HG03135 (cell line): ENCODE data around the gene LBH.

Source experiments
- ATAC-seq: cut with Tn5 transposase; IDR thresholded peaks from one replicate; pipeline ENCODE4 v1.9.1; 2021; ENCODE audit warnings: mild to moderate bottlenecking, moderate library complexity; ENCODE audit not compliant: unreplicated experiment

LBH gene

DNA sequence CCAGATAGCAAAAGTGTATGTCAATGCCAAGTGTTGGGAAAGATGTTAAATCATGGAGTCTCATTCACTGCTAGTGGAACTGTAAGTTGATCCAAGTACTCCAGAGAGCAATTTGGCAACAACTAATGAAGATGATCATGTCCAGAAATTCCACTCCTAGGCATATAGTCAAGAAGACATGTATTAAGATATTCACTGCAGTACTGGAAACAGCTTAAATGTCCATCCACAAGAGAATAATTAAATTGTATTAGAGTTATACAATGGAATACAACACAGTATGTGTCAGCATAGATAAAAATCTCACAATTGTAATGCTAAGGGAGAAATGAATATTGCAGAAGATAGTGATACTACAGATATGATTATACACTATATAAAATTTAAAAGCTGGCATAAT is 15.2 kb upstream of the LBH start:
- ATAC-seq: no peak

DNA sequence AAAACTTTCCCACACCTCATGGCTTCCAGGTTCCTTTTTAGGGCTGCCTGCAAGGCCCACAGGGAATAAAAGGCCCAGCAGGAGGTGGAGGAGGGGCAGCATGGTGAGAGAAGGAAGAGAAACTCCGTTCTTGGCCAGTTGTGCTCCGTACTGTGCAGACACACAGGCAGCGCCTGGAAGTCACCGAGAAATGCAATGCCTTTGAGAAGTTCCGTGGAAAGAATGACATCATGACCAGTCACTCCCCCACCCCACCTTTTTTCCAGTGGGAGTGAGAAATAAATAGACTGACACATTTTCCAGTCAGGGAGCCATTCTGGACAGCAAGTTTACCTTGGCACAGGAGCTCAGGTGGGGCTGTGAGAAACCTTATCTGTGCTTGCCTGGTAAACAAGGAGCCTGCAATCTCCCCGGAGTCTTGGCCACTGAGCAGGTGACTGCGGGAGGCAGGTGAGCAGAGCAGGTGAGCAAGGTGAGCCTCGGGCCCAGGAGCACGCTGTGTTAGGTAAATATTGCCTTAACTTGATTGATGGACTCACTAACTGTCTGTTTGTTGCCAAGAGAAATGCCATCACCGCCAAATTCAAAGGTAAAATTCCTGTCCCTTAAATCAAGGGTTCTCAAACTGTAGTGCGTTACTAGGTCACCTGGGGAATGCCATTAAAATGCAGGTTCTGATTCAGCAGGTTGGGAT is 13.5 kb upstream of the LBH start:
- ATAC-seq: no peak

DNA sequence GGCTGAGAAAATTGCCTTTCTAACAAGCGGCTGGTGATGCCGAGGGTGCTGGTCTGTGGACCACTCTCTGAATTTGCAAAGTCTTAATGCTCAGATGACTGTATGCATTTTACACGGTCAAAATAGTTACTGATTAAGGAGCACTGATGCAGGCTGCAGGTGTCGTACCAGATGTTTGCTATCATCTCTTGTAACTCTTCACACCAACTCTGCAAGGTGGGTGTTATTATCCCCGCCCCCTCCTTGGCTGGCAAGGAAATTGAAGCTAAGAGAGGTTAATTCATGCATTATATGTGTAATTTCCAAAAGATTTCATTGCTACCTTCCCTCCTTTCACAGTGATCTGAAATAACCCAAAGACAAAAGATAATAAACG is 13.0 kb upstream of the LBH start:
- ATAC-seq: no peak

DNA sequence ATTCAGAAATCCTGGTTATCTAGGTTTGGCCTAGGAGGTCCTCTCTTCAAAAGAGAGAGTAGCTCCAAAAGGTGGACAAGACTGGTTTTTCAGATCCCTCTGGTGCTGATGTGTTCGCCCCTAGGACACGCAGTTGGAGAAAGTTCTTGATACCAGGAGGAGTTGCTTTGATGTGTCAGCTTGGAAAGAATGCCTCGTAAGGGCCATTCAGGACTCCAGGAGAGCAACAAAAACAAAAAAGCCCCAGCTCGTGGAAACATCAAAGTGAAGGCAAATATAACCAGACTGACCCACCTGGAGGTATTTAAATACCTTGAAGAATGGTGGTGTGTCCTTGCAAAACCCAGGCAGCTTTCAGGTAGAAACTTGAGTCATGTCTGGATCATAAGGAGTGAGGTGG is 12.5 kb upstream of the LBH start:
- no peak for ATAC-seq

DNA sequence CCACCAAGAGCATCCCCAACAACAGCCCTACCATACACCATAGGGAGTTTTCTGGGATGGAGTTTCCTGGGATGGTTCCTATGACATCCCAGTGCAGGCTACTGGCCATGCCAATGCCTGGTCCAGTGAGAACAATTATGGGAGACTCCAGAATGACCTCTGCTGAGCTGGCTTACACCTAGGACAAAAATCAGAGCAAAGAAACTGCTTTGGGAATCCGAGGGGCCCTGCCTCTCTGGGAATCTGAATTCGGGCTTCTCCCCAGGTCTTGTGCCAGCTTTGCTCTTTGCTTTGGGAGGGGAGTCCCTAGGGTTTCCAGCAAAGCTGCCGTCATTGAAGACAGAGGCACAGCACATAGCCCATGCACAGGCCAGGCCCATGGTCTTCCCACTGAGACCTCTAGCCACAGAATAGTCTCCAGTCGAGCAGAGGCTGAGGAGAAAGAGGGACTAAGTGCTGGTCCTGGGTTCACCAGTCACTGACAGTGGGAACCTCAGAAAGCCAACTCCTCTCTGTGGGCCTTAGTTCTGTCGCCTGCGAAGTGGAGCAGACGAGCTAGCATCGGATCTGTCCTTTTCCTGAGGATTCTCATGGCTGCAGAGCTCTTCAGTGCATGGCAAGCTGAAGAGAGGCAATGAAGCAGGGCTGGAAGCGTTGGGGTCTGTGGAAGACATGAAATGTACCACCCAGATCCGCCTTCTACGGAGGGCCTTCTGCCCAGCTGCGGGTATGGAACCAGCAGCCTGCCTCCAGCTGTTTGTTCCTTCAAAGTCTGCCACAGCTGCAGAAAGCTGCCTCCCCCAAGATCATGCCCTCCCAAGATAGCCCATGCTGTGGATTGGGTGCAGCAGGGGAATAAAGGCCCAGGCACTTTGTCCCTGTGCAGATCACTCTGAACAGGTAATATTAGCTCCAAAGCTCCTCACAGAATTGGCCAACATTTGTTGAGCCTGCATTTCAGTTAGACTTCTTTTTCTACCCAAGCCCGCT is 11.2 kb upstream of the LBH start:
- ATAC-seq: no peak

DNA sequence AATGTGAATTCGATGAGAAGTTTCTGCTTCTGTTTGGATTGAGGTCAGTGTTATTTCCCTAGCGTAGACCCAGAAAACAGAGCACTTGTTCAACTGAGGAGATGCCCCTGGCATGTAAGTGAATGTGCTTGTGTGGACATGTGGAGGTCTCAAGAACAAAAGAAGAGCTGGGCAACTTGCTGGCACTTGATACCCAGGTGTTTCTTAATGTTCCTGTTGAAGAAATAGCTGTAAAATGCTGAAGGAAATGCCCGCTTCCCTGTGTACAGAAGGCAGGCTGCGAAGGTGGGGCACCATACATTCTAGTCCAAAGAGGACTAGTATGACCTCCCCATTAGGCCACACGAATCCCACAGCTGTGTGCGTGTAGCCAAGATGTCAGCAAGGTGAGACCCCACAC is 9.8 kb upstream of the LBH start:
- no peak for ATAC-seq

DNA sequence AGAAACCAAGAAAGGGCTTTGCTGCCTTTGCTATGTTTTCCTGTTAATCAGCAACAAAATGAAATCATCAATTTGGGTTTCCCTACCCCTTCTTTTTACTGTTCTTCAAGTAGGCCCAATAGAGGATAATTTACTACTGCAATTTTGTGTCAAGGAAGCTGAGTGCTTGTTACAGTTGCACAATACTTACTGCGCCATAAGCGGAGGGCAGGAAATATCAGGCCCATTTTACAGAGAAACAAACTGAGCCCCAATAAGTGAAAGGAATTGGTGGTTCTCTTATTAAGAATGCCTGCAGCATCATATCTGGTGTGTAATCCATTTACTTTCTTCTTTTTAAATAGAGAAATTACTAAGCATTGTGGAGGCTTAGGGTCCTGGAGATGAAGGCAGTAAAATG is 9.3 kb upstream of the LBH start:
- no peak for ATAC-seq

DNA sequence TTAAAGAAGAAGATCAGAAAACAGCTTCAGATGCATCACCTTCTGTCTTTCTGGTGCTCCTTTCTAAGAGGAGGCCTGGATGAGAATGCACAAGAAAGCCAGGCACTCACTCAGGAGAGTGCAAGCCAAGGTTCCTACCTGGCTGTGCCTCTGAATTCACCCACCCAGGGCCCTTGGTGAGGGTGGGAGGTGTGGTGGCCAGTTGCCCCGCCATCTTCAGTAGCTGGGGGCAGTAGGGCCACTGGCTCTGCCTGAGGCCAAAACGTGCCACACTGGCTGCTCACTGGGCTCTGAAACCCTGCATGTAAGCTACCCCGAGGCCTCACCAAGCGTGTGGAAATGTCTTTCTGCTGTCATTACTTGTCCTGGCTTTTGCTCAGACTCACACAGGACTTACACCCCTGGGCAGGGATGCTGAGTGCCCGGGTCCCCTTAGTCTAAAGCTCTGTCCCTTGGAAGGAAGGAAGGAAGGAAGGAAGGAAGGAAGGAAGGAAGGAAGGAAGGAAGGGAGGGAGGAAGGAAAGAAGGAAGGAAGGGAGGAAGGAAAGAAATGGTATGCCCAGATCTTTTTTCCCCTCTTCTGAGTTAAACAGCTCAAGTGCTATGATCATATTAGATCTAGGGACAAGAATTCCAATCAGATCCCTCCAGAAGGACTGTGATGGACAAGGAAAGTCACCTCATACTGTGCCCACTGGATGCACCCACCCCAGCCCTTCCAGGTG is 8.5 kb upstream of the LBH start:
- no peak for ATAC-seq

DNA sequence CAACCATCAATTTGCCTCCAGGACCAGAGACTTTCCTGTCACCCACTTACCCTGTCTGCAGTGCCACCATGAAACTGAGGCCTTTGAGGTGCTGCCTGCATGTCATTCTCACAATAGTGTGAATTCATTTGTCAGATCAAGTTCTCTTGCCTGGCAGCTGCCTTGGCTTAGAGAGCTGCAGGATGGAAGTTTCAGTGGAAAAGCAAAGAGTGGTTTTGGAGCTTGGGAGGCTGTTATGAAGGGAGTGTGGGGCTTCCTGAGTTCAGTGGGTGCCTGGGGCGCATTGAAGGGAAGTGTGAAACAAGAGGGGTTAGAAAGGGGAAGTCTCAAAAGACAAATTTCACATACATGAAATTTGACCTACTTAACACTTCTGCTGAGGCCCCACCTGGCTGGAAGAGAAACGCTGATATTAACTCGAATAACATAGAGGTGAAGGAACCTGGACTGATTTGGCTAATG is 7.9 kb upstream of the LBH start:
- ATAC-seq: peak; percentile 59

DNA sequence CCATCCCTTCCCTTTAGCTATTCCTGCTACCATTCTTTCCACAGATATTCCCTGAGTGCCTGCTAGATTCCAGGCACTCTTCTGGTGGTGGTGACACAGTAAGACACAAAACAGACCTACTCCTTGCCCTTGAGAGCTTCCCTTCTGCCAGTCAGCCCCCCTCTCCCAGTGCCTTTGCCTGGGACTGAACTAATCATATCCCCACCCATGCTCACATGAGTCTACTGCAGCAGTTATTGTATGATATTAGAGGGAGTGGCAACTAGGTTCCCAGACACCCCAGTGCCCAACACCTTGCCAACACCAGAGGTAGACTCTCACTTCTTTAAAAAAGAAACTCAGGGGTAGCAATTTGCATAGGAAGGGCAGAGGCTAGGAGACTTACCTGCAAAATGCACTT is 7.2 kb upstream of the LBH start:
- no peak for ATAC-seq

DNA sequence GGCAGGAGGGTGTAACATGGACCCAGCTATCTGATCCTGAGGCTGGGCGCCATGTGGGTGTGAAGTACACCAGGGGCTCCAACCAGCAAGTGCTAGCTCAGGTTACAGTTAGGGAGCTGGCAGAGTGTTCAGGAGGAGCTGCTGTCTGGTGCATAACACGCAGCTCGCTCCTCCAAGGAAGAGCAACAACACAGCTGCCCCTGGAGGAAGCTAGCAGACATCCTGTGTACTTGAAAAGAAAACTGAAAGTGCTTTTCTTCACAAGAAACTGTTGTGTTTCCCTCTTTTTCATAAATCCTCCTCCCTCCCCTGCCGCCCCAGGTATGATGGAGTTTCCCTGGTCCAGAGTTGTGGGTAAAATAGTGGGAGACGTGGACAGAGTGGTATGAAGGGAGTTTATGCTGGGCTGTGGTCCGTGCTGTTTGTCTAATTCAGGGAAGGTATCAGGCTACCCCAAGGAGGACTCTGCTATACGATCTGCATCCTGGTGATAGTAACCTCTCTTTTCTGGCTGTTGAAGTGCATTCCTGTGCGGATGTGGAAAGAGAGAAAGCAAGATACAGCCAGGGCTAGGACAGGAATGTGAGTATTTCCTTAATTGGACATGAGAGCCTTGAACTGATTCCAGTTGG is 6.1 kb upstream of the LBH start:
- ATAC-seq: peak; percentile 55

DNA sequence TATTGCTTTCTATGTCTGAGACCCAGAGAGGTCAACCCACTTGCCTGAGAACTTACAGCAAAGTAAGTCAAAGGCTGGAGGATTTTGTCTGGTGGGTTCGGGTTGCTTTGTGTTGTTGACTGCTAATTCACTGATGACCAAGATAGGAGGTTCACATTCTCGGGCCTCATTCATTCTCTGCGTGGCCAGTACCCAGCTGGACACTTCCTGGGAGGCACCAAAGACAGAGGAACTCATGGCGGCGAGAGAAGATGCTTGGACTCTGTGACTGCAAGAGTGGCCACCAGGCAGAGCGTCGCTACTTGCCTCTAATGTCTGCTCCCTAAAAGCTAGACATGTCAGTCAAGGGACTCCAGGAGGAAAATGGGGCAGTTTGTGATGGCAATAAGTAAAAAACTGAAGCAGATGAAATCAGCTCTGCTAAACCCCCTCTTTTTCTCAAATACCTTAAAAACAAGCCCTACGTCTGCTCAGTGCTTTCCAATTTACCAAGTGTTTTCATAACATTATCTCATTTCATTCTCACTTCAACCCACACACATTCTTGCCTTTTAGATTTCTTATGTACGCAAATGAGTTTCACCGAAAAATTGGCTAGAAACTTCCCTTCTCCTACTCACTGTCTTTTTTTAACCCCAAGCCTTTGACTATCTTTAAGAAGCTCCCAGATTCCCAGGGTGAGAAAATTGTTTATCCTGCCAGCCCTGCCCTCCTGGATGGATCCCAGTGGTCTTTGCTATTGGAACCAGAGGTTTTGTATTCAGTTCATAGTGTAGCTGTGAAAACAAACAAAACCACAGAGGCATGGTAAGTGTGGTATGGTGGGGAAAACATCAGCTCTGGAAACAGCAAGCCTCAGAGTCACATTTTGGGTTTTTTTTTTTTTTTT is 4.9 kb upstream of the LBH start:
- ATAC-seq: no peak

DNA sequence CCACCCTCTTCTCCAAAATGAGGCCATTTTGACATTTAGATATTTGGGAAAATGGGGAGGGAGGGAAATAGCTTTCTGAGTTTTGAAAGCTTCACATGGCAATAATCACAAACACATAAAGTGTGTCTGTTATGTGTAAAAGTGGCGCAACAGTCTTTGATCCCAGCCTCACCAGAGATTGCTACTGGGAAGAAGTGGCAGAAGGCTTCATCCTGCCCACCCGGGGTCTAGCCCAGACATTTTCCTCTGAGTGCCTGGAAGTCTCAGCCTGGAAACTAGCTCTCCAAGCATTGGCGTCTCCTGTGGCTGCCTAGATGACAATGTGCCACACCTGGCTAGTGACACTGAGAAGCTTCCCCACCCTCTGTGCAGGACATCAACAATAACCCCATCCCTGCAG is 1.7 kb upstream of the LBH start:
- no peak for ATAC-seq

DNA sequence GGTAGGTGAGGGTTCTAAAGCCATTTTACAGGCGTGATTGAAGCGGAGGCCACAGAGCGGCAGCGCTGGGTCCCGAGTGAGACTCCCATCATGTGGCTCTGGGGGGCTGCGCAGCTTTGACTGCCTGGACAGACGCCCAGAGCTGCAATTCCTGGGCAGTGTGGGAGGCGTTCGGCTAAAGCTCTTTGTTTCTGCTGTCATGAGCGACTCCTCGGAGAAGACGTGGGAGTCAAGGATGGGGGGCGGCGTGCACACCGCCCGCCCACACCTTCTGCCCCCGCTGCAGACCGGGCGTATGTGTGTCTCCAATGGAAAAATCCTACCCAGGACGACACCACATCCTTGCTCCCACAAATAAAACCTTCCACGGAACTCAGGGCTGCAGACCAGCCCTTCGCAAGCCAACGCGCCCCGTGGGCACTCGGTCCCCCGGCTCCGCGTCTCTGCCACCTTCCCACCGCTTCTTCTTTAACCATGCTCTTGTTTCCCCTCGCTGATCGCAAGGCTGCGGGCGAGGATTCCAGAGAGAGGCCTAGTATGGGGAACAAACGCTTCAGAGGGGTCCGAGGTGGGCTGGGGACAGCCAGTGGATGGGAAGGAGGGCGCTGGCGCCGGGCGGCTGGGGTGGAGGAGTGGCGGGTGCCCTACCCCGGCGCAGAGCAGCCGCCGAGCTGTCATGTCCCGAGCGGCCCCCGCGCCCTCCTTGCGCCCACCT is 680 bp upstream of the LBH start:
- peak; percentile 22 for ATAC-seq

DNA sequence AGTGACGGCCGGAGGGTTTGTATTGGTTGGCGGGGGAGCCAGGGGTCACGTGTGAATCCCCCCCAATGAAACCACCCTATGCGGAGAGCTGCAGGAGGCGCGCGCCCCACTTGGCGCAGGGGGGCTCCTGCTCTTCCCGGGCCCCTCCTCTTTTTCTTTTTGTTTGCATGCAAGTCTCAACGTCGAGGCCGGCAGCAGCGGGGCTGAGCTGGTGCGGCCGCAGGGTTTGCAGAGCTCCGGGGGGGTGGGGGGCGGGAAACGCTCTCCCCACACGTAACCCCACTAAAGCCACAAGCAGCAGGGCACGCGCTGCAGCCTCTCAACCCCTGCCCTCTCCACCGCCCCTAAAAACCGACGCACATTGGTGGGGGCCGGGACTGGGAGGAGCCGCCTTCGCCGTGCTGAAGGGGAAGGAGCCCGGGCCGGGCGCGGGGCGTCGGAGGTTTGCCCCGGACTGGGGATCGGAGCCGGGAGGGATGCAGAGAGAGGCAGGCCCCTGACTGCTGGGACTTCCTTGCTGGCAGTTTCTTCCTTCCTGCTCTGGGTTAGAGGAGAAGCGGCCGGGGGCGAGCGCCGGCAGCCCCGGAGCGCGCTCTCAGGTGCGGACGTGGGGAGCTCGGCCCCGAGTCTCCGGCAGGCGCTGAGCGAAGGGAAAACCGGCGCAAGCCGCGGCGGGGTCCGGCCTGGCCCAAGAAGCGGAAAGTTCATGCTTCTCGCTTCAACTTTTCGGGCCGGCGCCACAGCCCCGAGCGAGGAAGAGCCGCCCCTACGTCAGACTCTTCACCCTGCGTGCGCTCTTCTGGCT is 864 bp downstream of the LBH start:
- ATAC-seq: peak; percentile 33

DNA sequence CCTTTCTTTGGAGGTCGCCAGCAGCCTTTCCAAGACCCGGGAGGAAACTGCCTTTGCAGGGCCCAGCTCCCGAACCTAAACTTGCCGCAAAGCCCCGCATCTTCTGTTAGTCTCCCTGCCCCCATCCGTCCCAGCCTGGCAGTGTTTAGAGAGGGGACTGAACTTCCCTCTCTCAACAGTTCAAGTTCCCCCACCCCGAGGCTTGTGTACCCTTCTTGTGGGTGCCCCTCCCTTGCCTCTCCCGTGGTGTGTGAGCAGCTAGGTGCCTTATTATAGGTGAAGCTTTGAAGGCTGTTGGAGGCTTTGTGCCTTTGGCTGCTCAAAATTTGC is 1.4 kb downstream of the LBH start:
- ATAC-seq: peak; percentile 11

DNA sequence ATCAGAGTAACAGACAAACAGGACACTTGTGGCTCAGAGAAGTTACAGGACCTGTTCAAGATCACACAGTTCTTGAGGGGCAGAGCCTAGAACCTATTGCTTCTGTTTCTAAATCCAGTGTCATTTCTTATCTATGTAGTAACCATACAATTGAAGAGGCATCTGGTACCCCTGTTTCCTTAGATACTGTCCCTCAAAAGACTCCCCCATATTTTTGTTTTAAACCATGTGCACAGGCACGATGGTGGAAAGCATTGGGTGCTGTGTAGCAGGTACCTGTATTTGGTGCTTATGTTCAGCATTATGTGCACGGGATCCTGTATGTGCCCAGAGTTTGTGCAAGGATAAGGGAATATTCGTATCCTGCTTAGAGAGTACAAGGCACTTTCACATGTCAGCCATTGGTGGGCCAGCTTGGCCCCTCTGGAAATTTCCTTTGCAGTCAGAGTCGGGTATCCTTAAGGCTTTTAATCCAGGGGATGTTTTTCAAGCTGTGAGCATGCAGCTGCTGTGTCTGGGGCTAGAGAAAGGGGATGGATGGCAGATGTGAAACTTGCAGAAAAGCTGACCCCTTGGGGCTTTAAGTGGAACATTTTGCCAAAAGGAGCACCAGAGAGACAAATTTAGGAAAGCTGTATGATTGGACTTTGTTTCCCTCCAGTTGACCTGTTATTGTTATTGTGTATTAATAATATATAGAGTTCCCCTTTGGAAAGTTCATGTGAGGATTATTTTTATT is 2.1 kb downstream of the LBH start:
- ATAC-seq: no peak
